GM18867 (cell line): ENCODE results near the gene CDY1.
"Not testable (repeated sequence)": the region's sequence is repeated elsewhere in the genome, so short reads cannot be mapped to it uniquely, and the experiment has no call there.

Experiments used
- ATAC-seq: cut with Tn5 transposase; IDR thresholded peaks from one replicate; pipeline ENCODE4 v1.9.1; 2021; ENCODE audit warnings: mild to moderate bottlenecking, moderate library complexity; ENCODE audit not compliant: unreplicated experiment

Gene CDY1, protein sequence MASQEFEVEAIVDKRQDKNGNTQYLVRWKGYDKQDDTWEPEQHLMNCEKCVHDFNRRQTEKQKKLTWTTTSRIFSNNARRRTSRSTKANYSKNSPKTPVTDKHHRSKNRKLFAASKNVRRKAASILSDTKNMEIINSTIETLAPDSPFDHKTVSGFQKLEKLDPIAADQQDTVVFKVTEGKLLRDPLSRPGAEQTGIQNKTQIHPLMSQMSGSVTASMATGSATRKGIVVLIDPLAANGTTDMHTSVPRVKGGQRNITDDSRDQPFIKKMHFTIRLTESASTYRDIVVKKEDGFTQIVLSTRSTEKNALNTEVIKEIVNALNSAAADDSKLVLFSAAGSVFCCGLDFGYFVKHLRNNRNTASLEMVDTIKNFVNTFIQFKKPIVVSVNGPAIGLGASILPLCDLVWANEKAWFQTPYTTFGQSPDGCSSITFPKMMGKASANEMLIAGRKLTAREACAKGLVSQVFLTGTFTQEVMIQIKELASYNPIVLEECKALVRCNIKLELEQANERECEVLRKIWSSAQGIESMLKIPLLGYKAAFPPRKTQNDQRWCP

DNA sequence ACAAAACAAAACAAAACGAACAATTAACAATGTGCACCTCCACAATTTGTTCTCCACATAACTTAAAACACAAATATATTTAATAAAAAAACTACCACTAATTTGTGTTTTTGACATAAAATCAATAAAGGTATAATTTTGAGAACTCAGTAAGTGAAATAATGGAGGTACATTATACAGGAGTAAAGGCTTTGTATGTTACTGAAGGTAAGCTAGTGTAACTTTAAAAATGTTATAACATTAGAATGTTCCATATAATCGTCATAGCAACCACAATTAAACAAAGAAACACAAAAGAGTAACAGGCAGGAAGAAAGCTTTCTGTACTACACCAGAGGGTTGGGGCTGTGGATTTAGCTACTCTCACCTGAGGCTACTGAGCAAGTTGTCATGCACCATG is at the start of gene CDY1:
TSS of gene CDY1 (plus strand) at position 301 of the 400 bp plus-strand sequence. CDS start 326 bp downstream, outside the sequence.
- ATAC-seq = not testable (repeated sequence)

DNA sequence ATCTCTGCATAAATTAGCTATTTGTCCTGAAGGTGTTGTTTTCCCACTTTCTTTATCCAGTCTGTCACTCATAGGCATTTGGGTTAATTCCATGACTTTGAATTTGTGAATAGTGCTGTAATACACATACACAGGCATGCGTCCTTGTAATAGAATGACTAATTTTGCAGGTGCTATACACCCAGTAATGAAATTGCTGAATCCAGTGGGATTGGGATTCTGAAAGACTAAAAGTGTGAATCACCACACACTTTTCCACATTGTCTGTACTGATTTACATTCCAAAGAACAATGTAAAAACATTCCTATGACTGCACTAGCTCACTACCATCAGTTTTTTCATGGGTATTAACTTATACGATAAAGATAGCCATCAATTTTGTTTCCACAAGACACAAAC is 28.6 kb upstream of the CDY1 start:
- not testable (repeated sequence) for ATAC-seq

DNA sequence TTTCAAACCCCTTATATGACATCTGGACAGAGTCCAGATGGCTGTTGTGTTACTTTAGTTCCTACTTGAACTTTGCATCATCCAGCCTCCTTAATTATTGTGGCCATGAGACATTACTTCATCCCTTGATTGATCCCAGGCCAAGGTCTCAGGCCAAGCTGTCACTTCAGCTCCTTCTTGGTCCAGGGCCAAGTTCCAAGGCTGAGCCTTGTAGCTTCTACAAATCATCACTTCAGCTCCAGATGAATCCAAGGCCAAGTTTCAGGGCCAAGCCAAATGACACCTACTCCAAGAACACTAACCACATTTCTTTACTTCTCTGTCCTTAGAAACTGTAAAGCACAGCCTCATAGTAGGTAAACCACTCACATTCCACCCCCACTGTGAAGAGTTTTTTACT is 1.7 kb upstream of the CDY1 start:
- ATAC-seq = not testable (repeated sequence)

DNA sequence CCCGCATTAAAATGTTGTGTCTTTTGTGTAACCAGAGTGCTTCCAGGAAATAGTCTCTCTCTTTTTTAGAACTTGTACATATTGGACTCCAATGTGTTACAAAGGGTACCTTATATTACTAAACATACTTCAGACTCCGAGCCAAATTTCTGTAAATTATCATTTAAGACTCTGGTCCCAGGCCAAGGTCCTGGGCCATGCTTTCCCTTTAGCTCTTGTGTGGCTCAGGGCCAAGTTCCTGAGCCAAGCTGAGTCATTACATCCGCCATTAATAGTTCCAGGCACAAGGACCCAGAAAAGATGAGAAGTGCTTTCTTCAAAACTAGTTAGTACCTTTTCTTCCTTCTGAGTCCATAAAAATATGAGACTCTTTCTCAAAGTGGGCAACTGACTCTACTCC is 4.6 kb downstream of the CDY1 start:
- ATAC-seq = not testable (repeated sequence)

DNA sequence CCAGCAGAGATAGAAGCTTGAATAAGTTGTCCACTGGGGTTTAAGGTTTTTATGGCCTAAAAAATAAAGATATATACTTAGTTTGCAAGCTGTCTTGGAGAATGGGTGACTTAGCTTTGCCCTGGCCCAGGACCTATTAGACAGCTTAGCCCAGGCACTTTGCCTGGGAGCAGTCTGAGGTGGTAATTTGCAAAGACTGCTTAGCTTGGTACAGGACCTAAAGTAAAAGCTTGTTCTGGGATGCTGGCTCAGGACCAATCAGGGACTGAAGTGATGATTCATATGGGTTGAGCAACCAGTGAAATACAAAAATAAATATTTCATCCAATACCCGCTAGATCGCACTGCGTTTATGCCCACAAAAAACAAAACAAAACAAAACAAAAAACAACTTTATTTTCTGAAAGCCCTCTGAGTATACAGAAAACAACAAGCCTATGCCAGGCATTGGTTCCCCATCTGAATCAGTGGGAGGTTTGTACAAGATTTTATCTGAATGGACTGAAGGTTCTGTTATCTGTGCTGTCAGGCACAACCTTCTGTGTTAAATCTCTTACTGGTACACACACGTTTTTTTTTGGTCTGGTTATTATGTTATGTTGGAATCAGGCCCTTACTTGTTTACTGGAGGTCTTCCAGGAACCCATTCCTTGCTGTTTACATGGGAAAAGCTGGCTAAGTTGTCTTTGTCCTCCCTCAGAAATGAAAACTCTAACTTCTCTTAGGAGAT is 8.6 kb downstream of the CDY1 start:
- ATAC-seq = not testable (repeated sequence)

DNA sequence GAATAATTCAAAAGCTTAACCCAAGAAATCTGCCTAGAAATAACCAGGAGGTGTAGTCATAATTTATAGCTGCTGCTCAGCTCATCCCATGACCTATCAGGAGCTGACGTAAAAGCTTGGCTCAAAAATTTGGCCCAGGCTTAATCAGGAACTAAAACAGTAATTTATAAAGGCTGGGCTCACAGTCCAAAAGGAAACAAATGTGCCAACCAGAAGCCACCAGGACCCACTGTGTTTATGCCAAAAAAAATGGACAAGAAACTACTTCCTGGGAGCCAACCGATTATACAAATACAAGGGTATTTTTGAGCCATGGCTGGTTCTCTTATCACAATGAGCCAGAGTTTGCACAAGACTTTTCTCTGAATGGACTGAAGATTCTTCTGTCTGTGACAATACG is 17.9 kb downstream of the CDY1 start:
- not testable (repeated sequence) for ATAC-seq

DNA sequence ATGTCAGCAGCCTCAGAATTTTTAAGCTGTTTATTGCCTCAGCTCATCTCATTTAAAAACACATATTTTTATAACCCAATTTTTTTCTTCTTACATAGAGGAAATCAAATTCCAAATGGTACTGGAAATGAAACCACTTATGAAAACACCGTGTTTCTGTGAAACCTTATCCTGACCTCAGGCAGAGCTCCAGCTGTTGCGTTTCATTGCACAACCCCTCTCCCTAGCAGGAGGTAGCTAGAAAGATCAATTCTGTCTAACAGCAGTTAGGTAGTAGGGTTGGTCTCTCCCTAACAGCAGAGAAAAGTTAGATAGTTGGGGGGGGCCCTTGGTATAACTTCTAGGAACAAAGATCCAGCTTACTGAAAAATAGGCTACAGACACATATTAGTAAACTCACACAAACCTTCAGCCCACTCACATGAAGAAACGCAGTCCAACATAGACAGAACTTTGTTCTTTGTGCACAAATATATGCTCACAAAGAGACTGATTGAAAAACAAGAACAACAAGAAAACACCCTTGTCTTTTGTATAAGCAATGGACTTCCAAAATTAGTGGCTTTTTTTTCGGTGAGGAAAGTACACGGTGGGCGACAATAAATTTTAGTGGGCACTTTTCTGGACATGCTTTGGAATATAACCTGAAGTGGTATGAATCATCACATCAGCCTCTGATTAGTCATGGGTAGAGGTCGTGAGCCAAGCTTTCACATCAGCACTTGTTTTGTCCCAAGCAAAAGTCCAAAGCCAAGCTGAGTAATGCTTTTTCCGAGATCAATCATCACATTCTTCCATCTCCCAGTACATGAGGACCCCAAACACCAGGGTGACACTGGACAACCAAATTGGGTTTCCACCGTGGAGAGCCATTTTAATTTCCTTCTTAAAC is 21.4 kb downstream of the CDY1 start:
- not testable (repeated sequence) for ATAC-seq
